Esophagus squamous epithelium (tissue), 4 donors: ENCODE data around the gene VOPP1.

Experiments used
- CTCF ChIP-seq, 6 experiments: fragments of 450-650 bp in 4 of 6; fragments of 200-600 bp in 2 of 6; sonication (generic) in 2 of 6; IDR thresholded peaks; one replicate each; pipeline ENCODE4 v1.5.1; 2016 to 2019; ENCODE audit warnings: antibody characterized with exemption in 6 of 6, mild to moderate bottlenecking in 4 of 6, moderate library complexity in 4 of 6
- POLR2A ChIP-seq, 4 donors: fragments of 450-650 bp; IDR thresholded peaks; one replicate each; pipeline ENCODE4 v1.6.1; 2017; ENCODE audit warnings: antibody characterized with exemption in 4 of 4, mild to moderate bottlenecking in 4 of 4, moderate library complexity in 3 of 4

DNA sequence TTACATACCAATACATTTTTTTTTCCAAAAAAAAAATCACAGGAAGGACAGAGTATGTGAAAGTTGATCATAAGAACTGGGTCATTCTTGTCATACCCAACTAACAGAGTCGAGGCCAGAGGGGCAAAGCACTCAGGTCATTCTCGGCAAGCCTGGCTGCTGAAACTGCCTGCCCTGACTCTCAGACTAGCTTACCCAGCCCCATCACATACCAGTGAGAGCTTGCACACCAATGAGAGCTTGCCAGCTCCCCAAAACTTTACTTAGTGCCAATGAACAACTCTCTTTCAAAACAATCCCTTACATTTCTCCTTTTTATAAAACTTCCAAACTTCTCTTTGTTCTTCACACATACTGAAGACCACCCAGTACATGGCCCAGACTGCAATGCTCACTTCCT lies 48.9 kb downstream of the VOPP1 start:
- TF ChIP-seq CTCF (IDR thresholded peaks at IDR 0.05) (no peak), POLR2A (IDR thresholded peaks at IDR 0.05) (no peak)
